GM10266 (cell line): Measurements from ENCODE around the gene FSTL4.

ENCODE experiments used
- DNase-seq: peaks from one replicate; pipeline ENCODE4 v3.0.0; 2012; ENCODE audit errors: extremely low spot score
- TF ChIP-seq, protein P1 (sequence below): IDR thresholded peaks from 2 replicates; pipeline ENCODE4 v1.5.1; 2012; ENCODE audit warnings: mild to moderate bottlenecking, low read depth; ENCODE audit not compliant: control insufficient read depth, insufficient read depth; ENCODE audit errors: missing control alignments

The FSTL4 gene

GRCh38 chr5:133415906-133416305 is 196.4 kb downstream of the FSTL4 start:
- DNase-seq, result no peak
- TF ChIP-seq, protein P1, sequence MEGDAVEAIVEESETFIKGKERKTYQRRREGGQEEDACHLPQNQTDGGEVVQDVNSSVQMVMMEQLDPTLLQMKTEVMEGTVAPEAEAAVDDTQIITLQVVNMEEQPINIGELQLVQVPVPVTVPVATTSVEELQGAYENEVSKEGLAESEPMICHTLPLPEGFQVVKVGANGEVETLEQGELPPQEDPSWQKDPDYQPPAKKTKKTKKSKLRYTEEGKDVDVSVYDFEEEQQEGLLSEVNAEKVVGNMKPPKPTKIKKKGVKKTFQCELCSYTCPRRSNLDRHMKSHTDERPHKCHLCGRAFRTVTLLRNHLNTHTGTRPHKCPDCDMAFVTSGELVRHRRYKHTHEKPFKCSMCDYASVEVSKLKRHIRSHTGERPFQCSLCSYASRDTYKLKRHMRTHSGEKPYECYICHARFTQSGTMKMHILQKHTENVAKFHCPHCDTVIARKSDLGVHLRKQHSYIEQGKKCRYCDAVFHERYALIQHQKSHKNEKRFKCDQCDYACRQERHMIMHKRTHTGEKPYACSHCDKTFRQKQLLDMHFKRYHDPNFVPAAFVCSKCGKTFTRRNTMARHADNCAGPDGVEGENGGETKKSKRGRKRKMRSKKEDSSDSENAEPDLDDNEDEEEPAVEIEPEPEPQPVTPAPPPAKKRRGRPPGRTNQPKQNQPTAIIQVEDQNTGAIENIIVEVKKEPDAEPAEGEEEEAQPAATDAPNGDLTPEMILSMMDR, result no peak

DNA sequence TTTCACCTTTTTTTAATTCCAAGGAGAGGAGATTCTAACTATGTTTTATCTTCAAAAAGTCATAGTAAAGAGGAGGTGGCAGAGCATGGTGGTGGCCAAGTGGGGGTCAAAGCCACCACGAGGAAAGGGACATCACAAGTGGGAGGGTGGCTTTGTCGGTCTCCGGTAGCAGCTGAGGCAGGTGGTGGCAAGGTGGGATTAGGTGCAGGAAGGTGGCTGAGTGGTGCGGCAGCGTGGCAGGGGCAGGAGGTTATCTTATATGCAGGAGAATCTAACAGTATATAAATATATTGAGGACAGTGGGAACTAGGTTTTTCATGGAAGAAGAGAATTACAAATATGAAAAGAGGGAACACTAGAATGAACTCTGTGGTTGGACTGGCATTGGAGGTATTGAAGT is 196.8 kb downstream of the FSTL4 start:
- TF ChIP-seq, protein P1, result no peak

DNA sequence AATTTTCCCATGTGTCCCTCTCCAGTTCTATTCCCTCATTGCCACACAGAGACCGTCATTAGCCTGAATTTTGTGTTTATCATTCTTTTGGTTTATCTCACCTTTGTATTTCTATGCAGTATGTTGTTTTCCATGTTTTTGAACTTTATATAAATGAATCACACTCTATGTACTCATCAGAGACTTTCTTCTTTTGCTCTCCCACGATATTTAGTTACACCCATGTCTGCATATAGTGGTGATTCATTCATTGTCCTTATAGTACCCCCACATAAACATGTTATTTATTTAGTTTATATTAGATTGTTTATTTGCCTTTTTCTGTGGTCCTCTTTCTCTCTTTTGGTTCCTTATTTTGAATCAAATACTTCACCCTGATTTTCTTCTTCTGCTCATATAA is 199.7 kb downstream of the FSTL4 start:
- TF ChIP-seq, protein P1, result no peak
- DNase-seq, result no peak

More for the DNA sequence above, 196.8 kb downstream of the FSTL4 start:
- DNase-seq, result no peak

DNA sequence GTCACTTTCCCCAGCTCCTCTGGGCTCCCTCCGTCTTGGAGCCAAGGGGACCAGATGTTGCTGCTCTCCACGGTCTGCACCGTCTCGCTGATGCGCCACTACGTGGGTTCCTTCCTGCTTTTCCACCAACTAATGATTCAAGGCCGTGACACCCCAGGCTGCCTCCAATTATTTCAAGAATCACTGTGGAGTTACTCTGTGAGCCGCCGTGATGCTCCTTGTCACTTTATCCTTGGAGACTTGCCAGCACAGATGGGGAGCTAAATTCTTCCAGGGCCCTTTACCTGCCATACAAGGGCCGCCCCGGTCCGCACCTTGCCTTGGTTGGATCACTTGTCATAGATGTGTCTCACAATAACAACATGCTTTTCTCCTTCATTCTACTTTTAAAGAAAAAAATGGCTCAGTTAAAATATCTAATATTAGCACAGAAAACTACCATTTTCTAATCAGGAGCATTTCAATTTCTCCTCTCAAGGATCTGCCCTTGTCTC is 202.0 kb downstream of the FSTL4 start:
- no peak for DNase-seq
- TF ChIP-seq, protein P1, result no peak

DNA sequence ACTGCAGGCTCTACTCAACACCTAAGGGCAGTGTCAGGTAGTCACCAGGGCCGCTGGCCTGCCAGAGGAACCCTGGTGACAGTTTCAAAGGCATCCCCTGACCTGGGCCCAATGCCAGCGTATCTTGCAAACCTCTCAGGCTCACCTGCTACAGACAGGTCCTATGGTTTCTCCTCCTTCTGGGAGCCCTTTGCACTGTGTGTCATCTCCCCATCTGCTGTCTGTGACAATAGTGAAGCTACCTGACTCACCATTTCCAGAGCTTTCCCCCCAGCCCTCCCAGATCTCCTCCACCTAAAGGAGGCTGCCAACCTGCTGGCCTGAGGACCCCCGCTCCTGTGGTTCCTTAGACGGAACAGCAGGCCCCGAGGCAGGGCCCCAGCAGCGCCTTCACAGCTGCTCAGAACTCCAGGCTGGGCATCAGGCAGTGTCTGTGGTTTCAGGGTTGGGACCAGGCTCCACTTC is 203.1 kb downstream of the FSTL4 start:
- DNase-seq, result no peak
- TF ChIP-seq, protein P1, result no peak

- TF ChIP-seq, protein P1, result no peak
- DNase-seq, result no peak
Observed at GRCh38 chr5:133408322-133408721, 204.0 kb downstream of the FSTL4 start.

DNA sequence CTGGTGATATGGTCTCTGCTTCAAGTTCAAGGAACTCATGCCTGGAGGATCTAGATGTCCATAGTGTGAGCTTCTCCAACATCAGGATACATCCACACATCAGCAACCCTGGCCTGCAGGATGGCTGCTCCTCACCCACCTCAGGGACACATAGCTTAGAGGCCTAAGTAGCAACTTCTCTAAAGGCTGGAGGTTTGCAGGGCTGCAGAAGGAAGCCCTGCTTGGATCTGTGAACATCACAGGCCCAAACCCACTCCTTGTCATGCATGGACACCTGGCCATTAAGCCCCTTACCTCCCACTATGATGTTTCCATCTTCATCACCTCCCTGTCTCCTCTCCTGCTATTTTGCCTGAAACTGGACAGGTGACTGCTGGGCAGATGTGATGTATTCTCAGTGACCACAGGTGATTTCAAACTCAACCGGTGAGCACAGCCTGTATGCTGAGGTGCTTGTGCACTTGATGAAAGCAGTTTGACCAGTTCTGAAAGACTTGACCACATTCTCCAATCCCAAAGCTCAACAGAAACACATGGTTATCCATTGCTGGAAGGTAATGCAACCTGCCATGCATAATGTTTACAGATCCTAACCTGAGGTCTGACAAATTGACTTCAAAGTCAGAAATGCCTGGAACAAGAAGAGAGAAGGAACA is 205.2 kb downstream of the FSTL4 start:
- no peak for DNase-seq
- TF ChIP-seq, protein P1, result no peak
